SU-DHL-6 (cell line): ENCODE results near the gene PLXNC1.

Source experiments
- H2AFZ ChIP-seq: fragments of 200-600 bp; sonication (generic); 2 replicates; pipeline ENCODE4 v1.6.1; 2014; ENCODE audit warnings: low read depth, mild to moderate bottlenecking, moderate library complexity, mixed read lengths, antibody characterized with exemption, low read length; ENCODE audit not compliant: severe bottlenecking
- H3F3A ChIP-seq: fragments of 200-600 bp; shearing (Covaris generic); 2 replicates; pipeline ENCODE4 v1.6.0; 2016; ENCODE audit warnings: antibody characterized with exemption, mild to moderate bottlenecking; ENCODE audit not compliant: insufficient read depth
- H3K27ac ChIP-seq: fragments of 200-600 bp; sonication (generic); 2 replicates; pipeline ENCODE4 v1.5.1; 2016; ENCODE audit warnings: low read depth, mild to moderate bottlenecking, low read length, moderate library complexity, mixed read lengths
- H3K27me3 ChIP-seq: fragments of 200-600 bp; sonication (generic), shearing (Covaris generic); 2 replicates; pipeline ENCODE4 v1.6.0; 2014; ENCODE audit warnings: mild to moderate bottlenecking, low read length
- H3K36me3 ChIP-seq: fragments of 200-600 bp; sonication (generic); 2 replicates; pipeline ENCODE4 v1.6.1; 2014; ENCODE audit warnings: mild to moderate bottlenecking, low read length, mixed read lengths
- H3K4me2 ChIP-seq: fragments of 300-600, 200-600 bp; shearing (Covaris generic), sonication (generic); 2 replicates; pipeline ENCODE4 v1.6.0; 2014; ENCODE audit warnings: low read length, low read depth, mild to moderate bottlenecking; ENCODE audit not compliant: poor library complexity, severe bottlenecking
- H3K4me3 ChIP-seq: fragments of 200-600 bp; sonication (generic); 2 replicates; pipeline ENCODE4 v1.5.1; 2014; ENCODE audit warnings: antibody characterized with exemption, low read length, mild to moderate bottlenecking, mixed read lengths; ENCODE audit not compliant: insufficient read depth, poor library complexity, severe bottlenecking
- H3K79me2 ChIP-seq: fragments of 200-600 bp; sonication (generic); 2 replicates; pipeline ENCODE4 v1.6.1; 2014; ENCODE audit warnings: mild to moderate bottlenecking, low read length, moderate library complexity; ENCODE audit not compliant: insufficient read depth
- H3K9ac ChIP-seq: fragments of 200-600 bp; sonication (generic); 2 replicates; pipeline ENCODE4 v1.7.0; 2014; ENCODE audit warnings: mild to moderate bottlenecking, low read length
- H3K9me2 ChIP-seq: fragments of 200-600 bp; sonication (generic); replicated peaks from 2 replicates; pipeline ENCODE4 v1.6.1; 2014; ENCODE audit warnings: low read length; ENCODE audit not compliant: insufficient read depth
- H3K9me3 ChIP-seq: fragments of 200-600 bp; sonication (generic); 2 replicates; pipeline ENCODE4 v1.6.1; 2014; ENCODE audit warnings: low read length, mixed read lengths; ENCODE audit not compliant: insufficient read depth
- H4K20me1 ChIP-seq: fragments of 200-600 bp; sonication (generic); 2 replicates; pipeline ENCODE4 v1.6.1; 2014; ENCODE audit warnings: low read depth, mild to moderate bottlenecking, antibody characterized with exemption, low read length, moderate library complexity, mixed read lengths
- EZH2phosphoT487 ChIP-seq: fragments of 200-600 bp; sonication (generic), shearing (Covaris generic); conservative IDR thresholded peaks from 2 replicates; pipeline ENCODE4 v1.6.1; 2018; ENCODE audit warnings: mild to moderate bottlenecking, antibody characterized with exemption, low read length, moderate library complexity, mixed read lengths
- TF ChIP-seq, protein P1 (sequence below): fragments of 200-600 bp; sonication (generic); IDR thresholded peaks from one replicate; pipeline ENCODE4 v1.5.1; 2017; ENCODE audit warnings: antibody characterized with exemption, mild to moderate bottlenecking, low read length, moderate library complexity; ENCODE audit not compliant: insufficient read depth, poor library complexity, severe bottlenecking

PLXNC1 gene

DNA sequence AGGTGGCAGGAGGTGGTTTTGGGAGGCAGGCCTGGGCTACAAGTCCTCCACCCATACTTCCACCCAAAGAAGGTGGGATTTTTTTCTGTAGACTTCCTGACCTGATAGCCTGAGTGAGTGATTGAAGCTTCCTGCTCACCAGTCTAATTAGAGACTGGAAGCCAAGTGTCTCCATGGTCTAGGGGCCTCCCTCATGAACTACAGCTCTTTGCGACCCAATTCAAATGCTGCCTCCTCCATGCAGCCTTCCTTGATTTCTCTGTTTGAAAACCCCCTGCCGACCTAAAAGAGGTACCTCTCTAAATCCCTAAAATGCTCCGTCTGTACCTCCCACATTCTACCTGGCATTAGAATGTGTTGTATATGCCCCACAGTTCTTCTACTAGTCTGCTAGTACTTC lies 124.9 kb downstream of the PLXNC1 start:
- no peak overlapping the region for H3K27ac ChIP-seq
- no peaks in the 10 kb centered on the region for H3K9me3 ChIP-seq
- TF ChIP-seq EZH2phosphoT487: no peak
- TF ChIP-seq, protein P1, sequence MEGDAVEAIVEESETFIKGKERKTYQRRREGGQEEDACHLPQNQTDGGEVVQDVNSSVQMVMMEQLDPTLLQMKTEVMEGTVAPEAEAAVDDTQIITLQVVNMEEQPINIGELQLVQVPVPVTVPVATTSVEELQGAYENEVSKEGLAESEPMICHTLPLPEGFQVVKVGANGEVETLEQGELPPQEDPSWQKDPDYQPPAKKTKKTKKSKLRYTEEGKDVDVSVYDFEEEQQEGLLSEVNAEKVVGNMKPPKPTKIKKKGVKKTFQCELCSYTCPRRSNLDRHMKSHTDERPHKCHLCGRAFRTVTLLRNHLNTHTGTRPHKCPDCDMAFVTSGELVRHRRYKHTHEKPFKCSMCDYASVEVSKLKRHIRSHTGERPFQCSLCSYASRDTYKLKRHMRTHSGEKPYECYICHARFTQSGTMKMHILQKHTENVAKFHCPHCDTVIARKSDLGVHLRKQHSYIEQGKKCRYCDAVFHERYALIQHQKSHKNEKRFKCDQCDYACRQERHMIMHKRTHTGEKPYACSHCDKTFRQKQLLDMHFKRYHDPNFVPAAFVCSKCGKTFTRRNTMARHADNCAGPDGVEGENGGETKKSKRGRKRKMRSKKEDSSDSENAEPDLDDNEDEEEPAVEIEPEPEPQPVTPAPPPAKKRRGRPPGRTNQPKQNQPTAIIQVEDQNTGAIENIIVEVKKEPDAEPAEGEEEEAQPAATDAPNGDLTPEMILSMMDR: no peak
- H4K20me1 ChIP-seq: no peaks in the 10 kb centered on the region
- H2AFZ ChIP-seq: no peak overlapping the region
- no peaks in the 10 kb centered on the region for H3K9me2 ChIP-seq
- no peaks in the 10 kb centered on the region for H3K27me3 ChIP-seq
- H3K4me2 ChIP-seq: no peak overlapping the region
- no peak overlapping the region for H3K4me3 ChIP-seq
- H3K79me2 ChIP-seq: no peaks in the 10 kb centered on the region
- no peak overlapping the region for H3K9ac ChIP-seq
- no peaks in the 10 kb centered on the region for H3K36me3 ChIP-seq
- H3F3A ChIP-seq: no peaks in the 10 kb centered on the region

GRCh38 chr12:94276725-94277124 lies 128.3 kb downstream of the PLXNC1 start:
- Histone ChIP-seq H3K36me3 (no peaks in the 10 kb centered on the region), H3F3A (no peaks in the 10 kb centered on the region), H4K20me1 (no peaks in the 10 kb centered on the region), H3K27ac (no peak overlapping the region), H2AFZ (no peak overlapping the region), H3K9me2 (no peaks in the 10 kb centered on the region), H3K4me3 (no peak overlapping the region), H3K4me2 (no peak overlapping the region), H3K9me3 (no peaks in the 10 kb centered on the region), H3K9ac (no peak overlapping the region), H3K79me2 (no peaks in the 10 kb centered on the region), H3K27me3 (no peaks in the 10 kb centered on the region)
- TF ChIP-seq EZH2phosphoT487: no peak
- TF ChIP-seq, protein P1: no peak

GRCh38 chr12:94277426-94278000 lies 129.1 kb downstream of the PLXNC1 start:
- no peaks in the 10 kb centered on the region for H3K36me3 ChIP-seq
- no peaks in the 10 kb centered on the region for H3F3A ChIP-seq
- H3K27me3 ChIP-seq: no peaks in the 10 kb centered on the region
- H3K4me2 ChIP-seq: no peak overlapping the region
- H4K20me1 ChIP-seq: no peaks in the 10 kb centered on the region
- no peaks in the 10 kb centered on the region for H3K9me3 ChIP-seq
- TF ChIP-seq EZH2phosphoT487: no peak
- TF ChIP-seq, protein P1: no peak
- no peaks in the 10 kb centered on the region for H3K9me2 ChIP-seq
- H3K79me2 ChIP-seq: no peaks in the 10 kb centered on the region
- no peak overlapping the region for H3K4me3 ChIP-seq
- no peak overlapping the region for H2AFZ ChIP-seq
- no peak overlapping the region for H3K9ac ChIP-seq
- no peak overlapping the region for H3K27ac ChIP-seq
